Lower lobe of right lung (tissue), 2 donors: Measurements from ENCODE around the gene CAPN10. TPM values are rescaled to one million over a fixed set of nuclear protein-coding genes. Genes with fewer than 3 reads are reported as not detected.

Source experiments
- ATAC-seq, 2 donors: fragments of 200-7000 bp; cut with Tn5 transposase; one replicate each; pipeline ENCODE4 v1.9.1; 2020 to 2022; ENCODE audit warnings: mild to moderate bottlenecking in 2 of 2, moderate library complexity in 2 of 2
- DNase-seq: peaks from one replicate; pipeline ENCODE4 v3.0.0-alpha.2; 2020
- H3K27ac ChIP-seq: fragments of 200-600 bp; one replicate; pipeline ENCODE4 v1.8.0; 2022
- H3K27me3 ChIP-seq: fragments of 200-600 bp; one replicate; pipeline ENCODE4 v1.8.0; 2022; ENCODE audit warnings: low read depth
- H3K36me3 ChIP-seq: fragments of 200-600 bp; one replicate; pipeline ENCODE4 v1.8.0; 2022; ENCODE audit warnings: mild to moderate bottlenecking
- H3K4me1 ChIP-seq: fragments of 200-600 bp; one replicate; pipeline ENCODE4 v1.8.0; 2022
- H3K4me3 ChIP-seq: fragments of 200-600 bp; one replicate; pipeline ENCODE4 v1.8.0; 2022; ENCODE audit warnings: mild to moderate bottlenecking
- H3K9me3 ChIP-seq: fragments of 200-600 bp; one replicate; pipeline ENCODE4 v1.8.0; 2022
- intact Hi-C: fragments of 100-400 bp; cut with DNase I; formaldehyde crosslinking; loops from one replicate; pipeline ENCODE4 v1.11.0; 2022
- total RNA-seq: library from RNA; stranded (reverse); fragmentation: NEBNext Ultra II Directional; extraction: Animal tissue kit (Norgen Biotek cat#: 25700); gene quantifications from one replicate; pipeline ENCODE4 v1.2.1, GENCODE V29; 2021
- TF ChIP-seq, protein P1 (sequence below): fragments of 200-600 bp; IDR thresholded peaks from one replicate; pipeline ENCODE4 v1.8.0; 2022; ENCODE audit warnings: antibody characterized with exemption, mild to moderate bottlenecking
- donor health status: DM: no; HTN: yes; CAD: no; lungs with severe emphysema.

The CAPN10 gene
- total RNA-seq, 1 donor from 2014 or later = 37.2 TPM

DNA sequence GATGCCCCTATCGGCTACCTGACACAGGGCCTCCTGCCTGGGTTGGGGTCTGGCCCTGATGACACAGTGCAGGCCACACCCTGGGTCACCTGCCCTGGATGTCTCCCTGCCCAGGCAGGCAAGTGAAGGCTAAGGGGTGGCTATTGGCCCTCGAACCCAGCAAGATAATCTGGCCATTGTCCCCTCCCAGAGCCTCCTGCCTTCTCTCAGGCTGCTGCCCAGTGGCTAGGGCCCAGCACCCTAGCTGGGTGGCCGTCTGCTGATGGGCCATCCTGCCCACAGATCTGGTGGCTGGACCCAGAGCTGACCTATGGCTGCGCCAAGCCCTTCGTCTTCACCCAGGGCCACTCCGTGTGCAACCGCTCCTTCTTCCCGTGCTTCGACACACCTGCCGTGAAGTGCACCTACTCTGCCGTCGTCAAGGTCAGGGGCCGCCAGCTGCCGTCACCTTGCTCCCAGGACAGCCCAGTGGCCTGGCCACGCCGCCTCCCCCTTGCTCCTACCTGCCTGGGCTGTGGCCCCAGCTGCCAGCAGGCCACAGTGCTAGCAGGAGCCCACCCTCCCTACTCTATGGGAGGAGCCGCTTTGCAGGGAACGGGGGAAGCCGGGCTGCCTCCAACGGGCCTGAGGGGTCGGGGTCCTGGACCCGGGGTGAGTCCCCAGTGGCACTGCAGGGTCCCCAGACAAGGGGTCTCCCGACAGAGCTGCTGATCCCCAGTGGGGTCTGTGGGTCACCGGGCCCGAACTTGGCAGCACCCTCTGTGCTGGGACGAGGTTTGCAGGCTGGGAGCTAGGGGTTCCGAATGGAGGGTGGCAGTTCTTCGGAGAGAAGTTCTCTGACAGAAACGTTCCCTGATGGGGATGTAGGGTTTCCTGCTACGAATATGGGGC is 14.1 kb upstream of the CAPN10 start:
- no peak for ATAC-seq
- no peaks in the 10 kb centered on the region for H3K9me3 ChIP-seq
- no peaks in the 10 kb centered on the region for H3K27me3 ChIP-seq
- no peak overlapping the region for H3K27ac ChIP-seq
- H3K4me1 ChIP-seq = peaks cover 22% of the 10 kb centered on the region
- peaks cover 54% of the 10 kb centered on the region for H3K36me3 ChIP-seq
- intact Hi-C loops = no loop called here
- TF ChIP-seq, protein P1, sequence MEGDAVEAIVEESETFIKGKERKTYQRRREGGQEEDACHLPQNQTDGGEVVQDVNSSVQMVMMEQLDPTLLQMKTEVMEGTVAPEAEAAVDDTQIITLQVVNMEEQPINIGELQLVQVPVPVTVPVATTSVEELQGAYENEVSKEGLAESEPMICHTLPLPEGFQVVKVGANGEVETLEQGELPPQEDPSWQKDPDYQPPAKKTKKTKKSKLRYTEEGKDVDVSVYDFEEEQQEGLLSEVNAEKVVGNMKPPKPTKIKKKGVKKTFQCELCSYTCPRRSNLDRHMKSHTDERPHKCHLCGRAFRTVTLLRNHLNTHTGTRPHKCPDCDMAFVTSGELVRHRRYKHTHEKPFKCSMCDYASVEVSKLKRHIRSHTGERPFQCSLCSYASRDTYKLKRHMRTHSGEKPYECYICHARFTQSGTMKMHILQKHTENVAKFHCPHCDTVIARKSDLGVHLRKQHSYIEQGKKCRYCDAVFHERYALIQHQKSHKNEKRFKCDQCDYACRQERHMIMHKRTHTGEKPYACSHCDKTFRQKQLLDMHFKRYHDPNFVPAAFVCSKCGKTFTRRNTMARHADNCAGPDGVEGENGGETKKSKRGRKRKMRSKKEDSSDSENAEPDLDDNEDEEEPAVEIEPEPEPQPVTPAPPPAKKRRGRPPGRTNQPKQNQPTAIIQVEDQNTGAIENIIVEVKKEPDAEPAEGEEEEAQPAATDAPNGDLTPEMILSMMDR = no peak
- no peak overlapping the region for H3K4me3 ChIP-seq
- DNase-seq = peak; percentile 41

DNA sequence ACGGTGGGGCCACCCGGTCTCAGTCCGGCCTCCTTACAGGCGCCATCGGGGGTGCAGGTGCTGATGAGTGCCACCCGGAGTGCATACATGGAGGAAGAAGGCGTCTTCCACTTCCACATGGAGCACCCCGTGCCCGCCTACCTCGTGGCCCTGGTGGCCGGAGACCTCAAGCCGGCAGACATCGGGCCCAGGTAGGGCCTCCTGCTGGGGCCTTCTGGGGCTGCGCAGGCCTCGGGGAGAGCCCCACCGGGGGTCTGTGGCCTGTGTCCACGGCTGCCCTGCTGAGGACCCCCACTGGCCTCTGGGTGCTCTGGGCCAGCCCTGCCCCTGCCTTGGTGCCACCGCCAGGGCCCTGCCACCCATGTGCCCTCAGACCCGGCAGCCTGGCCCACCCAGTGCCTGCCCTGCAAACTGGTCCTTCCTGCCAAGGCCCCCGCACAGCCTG is 13.4 kb upstream of the CAPN10 start:
- peaks cover 61% of the 10 kb centered on the region for H3K36me3 ChIP-seq
- ATAC-seq = no peak
- H3K4me1 ChIP-seq = peaks cover 24% of the 10 kb centered on the region
- no peak overlapping the region for H3K4me3 ChIP-seq
- no peaks in the 10 kb centered on the region for H3K9me3 ChIP-seq
- intact Hi-C loops = no loop called here
- no peaks in the 10 kb centered on the region for H3K27me3 ChIP-seq
- DNase-seq = peak; percentile 47
- no peak overlapping the region for H3K27ac ChIP-seq
- TF ChIP-seq, protein P1 = no peak

DNA sequence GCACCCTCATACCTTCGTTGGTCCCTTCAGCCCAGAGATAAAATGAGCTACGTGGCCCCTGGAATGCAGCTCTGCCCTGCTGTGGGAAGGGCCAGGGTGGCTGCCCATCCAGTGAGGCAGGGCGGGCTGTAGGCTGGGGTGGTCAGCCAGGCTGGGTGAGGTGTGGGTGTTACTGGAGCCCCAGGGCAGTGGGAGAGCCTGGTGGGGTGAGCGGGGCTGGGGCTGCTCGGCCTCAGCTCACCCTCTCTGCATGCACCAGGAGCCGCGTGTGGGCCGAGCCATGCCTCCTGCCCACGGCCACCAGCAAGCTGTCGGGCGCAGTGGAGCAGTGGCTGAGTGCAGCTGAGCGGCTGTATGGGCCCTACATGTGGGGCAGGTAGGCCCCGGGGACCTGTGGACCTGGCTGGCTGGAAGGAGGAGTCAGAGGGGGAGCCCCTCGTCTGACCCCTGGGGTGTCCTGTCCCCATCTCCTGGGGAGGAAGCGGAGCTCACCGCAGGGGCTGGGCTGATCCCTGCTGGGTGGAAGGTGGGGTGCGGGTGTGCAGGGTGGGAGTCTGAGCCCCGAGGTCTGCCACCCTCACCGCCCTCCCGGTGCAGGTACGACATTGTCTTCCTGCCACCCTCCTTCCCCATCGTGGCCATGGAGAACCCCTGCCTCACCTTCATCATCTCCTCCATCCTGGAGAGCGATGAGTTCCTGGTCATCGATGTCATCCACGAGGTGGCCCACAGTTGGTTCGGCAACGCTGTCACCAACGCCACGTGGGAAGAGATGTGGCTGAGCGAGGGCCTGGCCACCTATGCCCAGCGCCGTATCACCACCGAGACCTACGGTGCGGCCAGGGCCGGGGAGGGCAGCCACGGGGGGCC is 12.8 kb upstream of the CAPN10 start:
- H3K4me3 ChIP-seq = no peak overlapping the region
- H3K9me3 ChIP-seq = no peaks in the 10 kb centered on the region
- DNase-seq (peak; percentile 41), ATAC-seq (no peak)
- H3K27me3 ChIP-seq = no peaks in the 10 kb centered on the region
- peaks cover 31% of the 10 kb centered on the region for H3K4me1 ChIP-seq
- H3K36me3 ChIP-seq = peaks cover 65% of the 10 kb centered on the region
- TF ChIP-seq, protein P1 = no peak
- intact Hi-C loops = no loop called here
- H3K27ac ChIP-seq = no peak overlapping the region

DNA sequence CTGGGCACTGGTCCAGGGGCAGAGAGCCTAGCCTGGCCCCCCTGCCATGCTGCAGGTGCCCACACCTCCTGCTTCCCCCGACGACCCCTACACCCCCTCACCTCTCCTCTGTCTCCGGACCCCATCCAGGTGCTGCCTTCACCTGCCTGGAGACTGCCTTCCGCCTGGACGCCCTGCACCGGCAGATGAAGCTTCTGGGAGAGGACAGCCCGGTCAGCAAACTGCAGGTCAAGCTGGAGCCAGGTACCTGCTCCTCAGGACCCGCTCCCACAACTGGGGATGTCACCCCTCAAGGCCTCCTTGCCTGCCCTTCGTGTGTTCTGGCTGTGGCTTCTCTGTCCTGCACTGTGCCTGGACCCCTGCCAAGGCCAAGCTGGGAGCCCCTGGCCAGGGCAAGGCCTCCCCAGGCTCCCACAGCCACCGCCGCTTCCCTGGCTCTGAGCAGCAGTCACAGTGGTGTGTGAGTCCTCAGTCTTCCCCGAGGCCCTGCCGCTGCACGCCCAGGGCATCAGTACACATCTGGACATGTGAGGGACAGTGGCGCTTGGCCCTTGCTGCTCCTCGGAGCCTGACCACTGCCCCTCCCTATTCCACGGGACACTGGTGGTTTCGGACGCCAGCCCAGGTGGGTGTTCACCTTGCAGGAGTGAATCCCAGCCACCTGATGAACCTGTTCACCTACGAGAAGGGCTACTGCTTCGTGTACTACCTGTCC is 12.0 kb upstream of the CAPN10 start:
- DNase-seq (peak; percentile 46), ATAC-seq (no peak)
- Histone ChIP-seq H3K9me3 (no peaks in the 10 kb centered on the region), H3K4me3 (no peak overlapping the region), H3K4me1 (peaks cover 36% of the 10 kb centered on the region), H3K27me3 (no peaks in the 10 kb centered on the region), H3K36me3 (peaks cover 65% of the 10 kb centered on the region), H3K27ac (no peak overlapping the region)
- TF ChIP-seq, protein P1 = no peak
- intact Hi-C loops = no loop called here
